Measurements from ENCODE around the gene NUP153. TPM values are rescaled to one million over a fixed set of nuclear protein-coding genes. Genes with fewer than 3 reads are reported as not detected.

The NUP153 gene
- total and polyA plus RNA-seq, 2 of the 8 experiments (the other 6 are each of a cell fraction or from before 2014, with no cell fraction given), result 47.0 to 84.8 TPM

DNA sequence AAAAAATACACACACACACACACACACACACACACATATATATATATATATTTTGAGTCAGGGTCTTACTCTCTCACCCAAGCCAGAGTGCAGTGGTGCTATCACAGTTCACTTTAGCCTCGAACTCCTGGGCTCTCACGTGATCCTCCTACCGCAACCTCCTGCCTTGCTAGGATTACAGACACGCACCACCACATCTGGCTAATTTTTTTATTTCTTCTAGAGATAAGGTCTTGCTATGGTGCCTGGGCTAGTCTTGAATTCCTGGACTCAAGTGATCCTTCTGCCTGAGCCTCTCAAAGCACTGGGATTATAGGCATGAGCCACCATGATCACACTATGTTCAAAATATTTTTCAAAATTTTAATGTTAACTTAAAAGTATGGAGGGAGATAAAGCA lies 43.5 kb downstream of the NUP153 start:
- H3K9me3 ChIP-seq (ENCODE audit: insufficient read depth in 2 of 2, low read depth in 1 of 2, low read length in 1 of 2), result no peaks in the 10 kb centered on the region
- FAIRE-seq (no peak), DNase-seq (ENCODE audit: low read depth in 1 of 2, low spot score in 2 of 2) (no peak)
- no peak overlapping the region for H3K56ac ChIP-seq (replicated peaks; ENCODE audit: insufficient read length, low read depth, low read length)
- no peak overlapping the region for H3K18ac ChIP-seq (ENCODE audit: extremely low read depth, low read length)
- CTCF ChIA-PET (ENCODE audit: partially characterized antibody), result no interaction called here
- H3K23me2 ChIP-seq (ENCODE audit: low read depth, low read length), result no peaks in the 10 kb centered on the region
- no peak overlapping the region for H2BK5ac ChIP-seq (ENCODE audit: low read depth, low read length)
- H3K27me3 ChIP-seq (replicated peaks in 1 of 4; ENCODE audit: control insufficient read depth in 3 of 4, extremely low read depth in 1 of 4, insufficient read depth in 3 of 4, low read length in 3 of 4), result no peaks in the 10 kb centered on the region
- no peak overlapping the region for H2BK120ac ChIP-seq (replicated peaks; ENCODE audit: low read depth, low read length)
- H3K23ac ChIP-seq (ENCODE audit: insufficient read length), result no peak overlapping the region
- H3K4me2 ChIP-seq (ENCODE audit: insufficient read depth in 1 of 2, low read depth in 2 of 2, low read length in 2 of 2), result no peak overlapping the region
- H2AK5ac ChIP-seq (ENCODE audit: low read depth, low read length), result no peak overlapping the region
- peaks cover 5 to 83% (median 32%) of the 10 kb centered on the region in 4 experiments for H3K36me3 ChIP-seq (ENCODE audit: control insufficient read depth in 2 of 4, insufficient read depth in 4 of 4, low read length in 3 of 4)
- H3K14ac ChIP-seq (ENCODE audit: insufficient read length), result no peak overlapping the region
- H2AFZ ChIP-seq (ENCODE audit: low read length), result no peak overlapping the region
- no peak overlapping the region for H4K5ac ChIP-seq (ENCODE audit: insufficient read length, low read depth, low read length)
- H3K79me1 ChIP-seq (ENCODE audit: low read depth, low read length), result 0 out of 2 replicates have a peak, but pooled peaks cover 5% of the 10 kb centered on the region
- no peak overlapping the region for H3K27ac ChIP-seq (ENCODE audit: low read depth, low read length)
- POLR2A ChIA-PET (ENCODE audit: partially characterized antibody), result no interaction called here
- no peak overlapping the region for H4K91ac ChIP-seq (replicated peaks; ENCODE audit: insufficient read length, low read length)
- H3K4me1 ChIP-seq (replicated peaks in 1 of 4; ENCODE audit: control insufficient read depth in 3 of 4, insufficient read depth in 4 of 4, low read length in 3 of 4), result no peaks in the 10 kb centered on the region
- no peak overlapping the region for H3K9ac ChIP-seq (replicated peaks in 1 of 4; ENCODE audit: extremely low read depth in 1 of 4, low read depth in 3 of 4, low read length in 3 of 4)
- H2BK15ac ChIP-seq (ENCODE audit: low read length), result no peak overlapping the region
- H4K8ac ChIP-seq (ENCODE audit: extremely low read depth, insufficient read depth, low read length), result no peak overlapping the region
- peaks cover 0 to 16% of the 10 kb centered on the region in 2 experiments; a peak in 2 of 4 replicates for H3K79me2 ChIP-seq (ENCODE audit: control insufficient read depth in 1 of 2, insufficient read depth in 2 of 2, low read length in 2 of 2)
- 92% methylated on average over 4 of the region's 4 CpGs; no CpG with 5 or more reads in 1 of the 2 experiments for WGBS, 2 experiments (ENCODE audit: extremely low coverage in 1 of 2, insufficient coverage in 1 of 2, insufficient read length in 1 of 2, insufficient replicate concordance in 2 of 2, low coverage in 1 of 2, low lambda C conversion rate in 2 of 2, missing lambda C conversion rate in 1 of 2)
- H4K20me1 ChIP-seq (replicated peaks in 1 of 2; ENCODE audit: control insufficient read depth in 1 of 2, insufficient read depth in 2 of 2, low read length in 2 of 2), result peaks cover 0 to 2% of the 10 kb centered on the region in 2 experiments
- H3K4ac ChIP-seq (replicated peaks; ENCODE audit: insufficient read length, low read depth, low read length), result no peak overlapping the region
- H2BK20ac ChIP-seq (ENCODE audit: low read length), result no peak overlapping the region
- H3K4me3 ChIP-seq (ENCODE audit: extremely low read depth in 1 of 4, insufficient read depth in 2 of 4, low read depth in 3 of 4, low read length in 4 of 4), result no peak overlapping the region
- no peak overlapping the region for H2BK12ac ChIP-seq (ENCODE audit: low read depth, low read length)
- no peak for TF ChIP-seq CHD2 (IDR thresholded peaks at IDR 0.05; ENCODE audit: low read length)
- no peak for TF ChIP-seq CBX8 (IDR thresholded peaks at IDR 0.05; ENCODE audit: borderline replicate concordance, low read depth, low read length)
- TF ChIP-seq MAFK (IDR thresholded peaks at IDR 0.05; ENCODE audit: low read depth, low read length), result no peak
- no peak for TF ChIP-seq SIRT6 (IDR thresholded peaks at IDR 0.05; ENCODE audit: low read length)
- TF ChIP-seq SP4 (IDR thresholded peaks at IDR 0.05; ENCODE audit: low read length), result no peak
- no peak for TF ChIP-seq RAD21 (IDR thresholded peaks at IDR 0.05 in 1 of 2, conservative IDR thresholded peaks at IDR 0.05 in 1 of 2; ENCODE audit: low read depth in 2 of 2, low read length in 2 of 2)
- TF ChIP-seq TCF12 (IDR thresholded peaks at IDR 0.05; ENCODE audit: low read depth, low read length), result no peak
- TF ChIP-seq POU5F1 (IDR thresholded peaks at IDR 0.05; ENCODE audit: low read depth, low read length), result no peak
- TF ChIP-seq ASH2L (IDR thresholded peaks at IDR 0.05; ENCODE audit: low read length), result no peak
- no peak for TF ChIP-seq KDM1A (IDR thresholded peaks at IDR 0.05; ENCODE audit: borderline replicate concordance, low read length)
- TF ChIP-seq RBBP5 (IDR thresholded peaks at IDR 0.05; ENCODE audit: borderline replicate concordance, low read depth, low read length), result no peak
- TF ChIP-seq FOSL1 (IDR thresholded peaks at IDR 0.05; ENCODE audit: insufficient read depth, low read depth, low read length), result no peak
